HG02840 (cell line): Measurements from ENCODE around the gene DENND6B.

Experiments used
- ATAC-seq: cut with Tn5 transposase; IDR thresholded peaks from one replicate; pipeline ENCODE4 v1.9.1; 2021; ENCODE audit warnings: mild to moderate bottlenecking, moderate library complexity, moderate number of reproducible peaks; ENCODE audit not compliant: unreplicated experiment, low FRiP score

The DENND6B gene

DNA sequence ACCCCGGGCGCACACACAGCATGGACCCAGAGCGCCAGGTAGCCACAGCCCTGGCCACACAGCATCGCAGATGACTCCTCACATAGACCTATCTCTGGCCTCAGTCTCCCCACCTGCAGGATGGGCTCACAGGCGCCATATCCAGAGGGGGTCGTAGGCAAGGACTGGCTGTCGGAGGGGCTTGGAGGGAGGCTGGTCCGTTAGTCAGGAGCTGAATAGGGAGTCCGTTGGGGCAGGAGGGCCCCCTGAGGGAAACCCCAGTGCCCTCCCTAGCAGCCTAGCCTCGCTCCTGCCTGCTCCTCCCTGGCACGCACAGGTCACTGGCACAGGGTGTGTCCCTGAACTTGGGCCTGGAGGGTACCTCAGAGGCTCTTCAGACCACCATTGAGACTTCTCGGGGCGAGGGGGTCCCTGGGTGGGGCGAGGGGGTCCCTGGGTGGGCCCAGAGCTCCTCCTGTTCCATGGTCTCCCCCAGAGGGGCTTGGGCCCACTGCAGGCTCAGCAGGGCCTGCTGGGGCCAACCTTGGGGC is 21.4 kb downstream of the DENND6B start:
- no peak for ATAC-seq

DNA sequence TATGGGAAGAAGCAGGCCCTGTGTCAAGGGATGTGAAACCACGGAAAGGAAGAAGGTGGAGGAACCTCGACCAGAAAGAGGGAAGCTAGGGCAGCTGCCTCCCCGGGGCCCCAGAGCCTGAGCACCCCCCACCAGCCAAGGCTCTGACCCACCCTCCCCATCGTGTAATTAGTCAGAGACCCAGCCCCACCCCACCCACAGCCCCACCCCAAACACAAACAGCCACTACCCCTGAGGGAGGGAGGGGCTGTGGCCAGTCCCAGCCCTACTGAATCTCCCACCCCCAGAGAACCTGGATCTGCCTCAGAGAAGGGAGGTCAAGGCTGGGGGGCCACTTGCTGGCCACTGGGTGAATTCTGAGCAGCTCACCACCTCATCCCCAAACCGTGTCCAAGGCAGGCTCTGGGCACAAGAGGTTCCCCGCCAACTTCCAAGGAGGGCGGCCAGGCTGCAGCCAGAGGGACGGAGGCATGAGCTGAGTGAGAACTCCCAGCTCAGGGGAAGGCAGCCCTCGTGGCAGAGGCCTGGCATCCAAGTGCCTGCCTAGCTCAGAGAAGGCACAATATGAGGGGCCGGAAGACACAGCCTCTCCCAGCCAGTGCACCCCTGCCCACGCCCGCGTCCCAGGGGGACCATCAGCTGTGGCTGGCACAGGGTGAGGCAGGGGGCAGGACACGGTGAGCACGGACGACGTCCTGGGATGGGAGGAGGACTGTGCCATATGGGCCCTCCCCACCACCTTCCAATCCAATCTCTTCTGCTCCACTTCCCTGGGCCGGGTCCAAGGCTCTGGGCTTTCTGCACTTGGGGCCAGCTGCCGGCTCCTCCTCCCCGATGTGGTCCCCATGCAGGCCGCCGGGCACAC is 22.1 kb downstream of the DENND6B start:
- ATAC-seq, result no peak

DNA sequence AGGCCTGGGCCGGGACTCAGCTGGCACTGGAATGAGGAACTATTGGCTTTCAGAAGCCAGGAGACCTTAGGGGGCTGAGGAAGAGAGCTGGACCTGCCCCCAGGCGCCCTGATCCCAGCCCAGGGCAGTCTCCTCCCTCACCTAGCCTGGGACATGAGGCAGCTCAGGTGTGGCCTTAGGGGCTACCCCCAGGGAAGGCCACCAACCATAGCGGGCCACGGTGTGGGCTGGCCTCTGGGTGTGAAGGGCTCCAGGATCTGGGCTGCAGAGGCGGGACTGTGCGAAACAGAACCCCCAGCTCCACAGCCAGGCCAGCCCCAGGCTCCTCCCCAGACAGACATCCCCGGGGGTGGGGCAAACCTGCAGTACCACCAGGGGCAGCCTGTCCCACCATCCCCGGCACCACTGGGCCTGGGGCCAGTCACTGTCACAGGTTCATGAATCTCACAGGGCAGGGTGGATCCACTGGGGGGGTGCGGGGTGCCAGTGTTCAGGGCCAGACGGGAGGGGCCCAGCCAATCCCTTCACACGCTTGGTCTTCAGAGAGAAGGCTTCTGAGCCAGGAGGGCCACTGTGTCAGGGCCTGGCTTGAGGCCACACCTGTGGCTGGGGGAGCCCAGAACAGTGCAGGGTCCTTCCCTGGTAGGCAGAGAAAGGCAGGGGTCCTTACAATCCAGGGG is 22.8 kb downstream of the DENND6B start:
- ATAC-seq, result no peak

DNA sequence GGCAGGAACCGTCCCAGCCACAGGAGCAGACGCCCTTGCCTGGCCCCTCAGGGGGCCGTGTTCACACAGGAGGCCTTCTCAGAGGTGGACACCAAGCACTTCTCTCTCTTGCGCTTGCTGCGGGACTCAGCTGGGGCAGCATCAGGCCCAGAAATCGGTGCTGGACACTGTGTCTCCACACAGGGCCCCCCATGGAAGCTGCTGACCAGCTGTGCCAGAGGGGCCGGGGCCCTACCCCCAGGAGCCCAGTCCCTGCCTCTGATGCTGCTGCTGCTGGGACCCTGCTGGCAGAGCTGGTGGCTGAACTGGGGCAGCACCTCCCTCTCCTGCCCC is 23.3 kb downstream of the DENND6B start:
- no peak for ATAC-seq

DNA sequence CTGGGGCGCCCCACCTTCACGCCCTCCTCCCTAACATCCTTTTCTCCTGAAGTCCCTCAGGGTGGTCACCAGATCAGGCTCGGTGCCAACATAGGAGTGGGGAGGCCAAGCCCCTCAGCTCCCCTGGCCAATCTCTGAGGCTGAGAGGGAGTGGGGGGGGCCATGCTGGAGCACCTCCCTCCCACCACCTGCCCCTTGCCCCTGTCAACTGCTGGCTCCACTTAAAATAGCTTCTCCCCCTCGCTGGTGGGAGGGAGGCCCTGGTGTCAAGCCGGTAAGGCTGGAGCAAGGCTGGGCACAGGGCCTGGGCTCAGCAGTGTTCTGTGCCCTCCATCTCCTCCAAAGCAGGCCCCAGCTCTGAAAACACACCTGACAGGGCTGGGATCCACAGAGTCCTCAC is 24.2 kb downstream of the DENND6B start:
- ATAC-seq, result no peak

DNA sequence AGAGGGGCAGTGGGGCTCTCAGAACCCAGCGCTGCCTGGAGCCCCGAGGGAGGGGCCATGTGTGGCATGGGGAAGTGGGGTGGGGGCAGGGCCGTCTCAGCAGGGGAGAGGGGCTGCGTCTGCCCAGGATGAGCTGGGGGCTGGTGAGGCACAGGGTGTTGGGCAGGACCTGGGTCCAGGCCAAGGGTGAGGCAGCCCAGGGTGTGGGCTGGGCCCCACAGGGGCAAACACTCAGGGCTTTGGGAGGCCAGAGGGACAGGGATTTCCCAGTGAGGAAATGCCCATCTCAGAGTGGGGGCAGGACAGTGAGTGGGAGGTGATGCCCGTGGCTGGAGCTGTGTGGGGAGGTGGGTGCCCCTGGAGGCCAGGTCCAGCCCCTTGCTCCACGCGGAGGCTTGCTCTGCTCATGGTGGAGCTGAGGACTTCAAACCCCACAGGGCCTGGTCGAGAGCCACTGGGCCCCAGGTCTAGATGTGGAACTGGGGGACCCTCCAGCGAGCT is 24.7 kb downstream of the DENND6B start:
- ATAC-seq, result no peak

DNA sequence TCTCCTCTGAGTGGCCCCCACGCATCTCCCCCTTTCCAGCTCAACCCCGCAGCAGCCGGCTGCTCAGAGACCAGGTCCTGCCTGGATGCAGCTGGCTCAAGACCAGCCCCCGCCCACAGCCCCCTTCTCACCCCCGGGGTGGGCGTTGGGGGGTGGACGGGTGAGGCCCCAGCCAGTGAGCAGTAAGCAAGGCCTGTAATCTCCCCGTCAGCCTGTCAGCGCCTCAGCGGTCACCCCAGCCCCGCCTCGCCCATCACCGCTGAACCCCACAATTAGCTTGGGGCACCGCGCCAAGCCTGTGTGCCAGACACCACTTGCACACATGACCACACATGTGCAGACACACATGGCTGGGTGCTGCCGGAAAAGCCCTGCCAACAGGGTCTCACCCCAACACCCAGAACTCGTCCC is 25.2 kb downstream of the DENND6B start:
- ATAC-seq, result no peak

DNA sequence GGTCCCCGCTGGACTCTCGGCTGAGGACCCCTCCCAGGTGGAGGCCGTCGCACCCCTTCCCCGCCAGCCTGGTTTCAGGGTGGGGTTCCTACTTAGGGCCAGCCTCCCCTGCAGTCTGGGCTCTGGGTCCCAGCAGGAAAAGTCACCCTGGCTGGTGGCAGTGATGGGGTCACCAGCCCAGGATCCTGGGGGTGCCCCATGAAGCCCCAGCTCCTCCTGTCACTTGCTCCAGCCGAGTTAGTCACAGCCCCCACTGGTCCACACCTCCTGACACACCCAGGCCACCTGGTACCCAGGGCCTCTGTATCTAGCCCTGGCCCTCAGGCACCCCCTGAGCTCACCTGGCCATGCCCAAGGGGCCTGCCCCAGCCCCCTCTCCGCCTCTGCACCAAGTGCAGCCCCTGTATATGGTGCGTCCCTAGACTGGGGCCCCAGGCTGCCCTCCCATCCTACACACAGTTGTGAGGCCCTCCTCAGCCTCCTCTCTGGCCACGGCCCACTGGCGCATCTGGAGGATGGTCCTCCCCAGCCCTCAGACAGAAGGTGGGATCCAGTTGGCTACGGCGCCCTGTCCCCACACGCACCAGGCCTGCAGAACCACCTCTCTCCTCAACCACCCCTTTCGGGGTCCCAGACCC is 26.1 kb downstream of the DENND6B start:
- ATAC-seq, result no peak

DNA sequence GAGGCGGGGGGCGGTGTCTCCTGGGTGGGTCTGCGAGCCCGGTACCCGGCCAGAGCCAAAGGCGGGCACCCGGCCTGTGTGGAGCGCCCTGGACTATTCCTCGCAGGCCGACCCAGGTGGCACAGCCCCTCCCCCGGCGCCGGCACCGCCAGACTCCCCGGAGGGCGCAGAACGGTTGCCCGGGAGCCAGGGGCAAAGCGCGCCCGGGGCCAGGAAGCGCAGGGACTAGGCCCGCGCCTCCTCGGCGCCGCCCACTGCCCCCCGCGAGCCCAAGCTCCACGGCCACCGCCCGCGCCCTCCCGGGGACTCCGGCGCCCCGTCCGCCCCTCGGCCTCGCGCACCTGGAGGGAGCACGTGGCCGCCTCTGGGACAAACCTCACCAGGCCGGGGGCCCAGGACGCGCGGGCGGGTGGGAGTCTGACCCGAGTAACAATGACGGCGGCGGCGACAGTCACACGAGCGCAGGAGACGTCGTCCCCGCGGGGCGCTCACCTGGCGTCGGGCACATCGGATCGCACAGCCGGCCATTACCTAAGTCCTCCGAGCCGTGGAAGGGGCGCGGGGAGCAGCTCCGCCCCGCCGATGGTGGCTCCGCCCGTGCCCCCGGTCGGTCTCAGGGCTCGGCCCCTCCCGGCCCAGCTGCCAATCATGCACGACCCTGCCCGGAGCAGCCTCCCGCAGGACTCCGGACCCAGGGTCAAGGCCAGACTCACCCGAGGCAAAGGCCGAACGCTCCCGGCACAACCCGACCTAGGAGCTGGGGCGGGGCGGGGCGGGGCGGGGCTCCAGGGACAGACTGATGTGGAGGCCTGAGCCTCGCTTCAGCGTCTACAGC is 26.8 kb downstream of the DENND6B start:
- no peak for ATAC-seq

DNA sequence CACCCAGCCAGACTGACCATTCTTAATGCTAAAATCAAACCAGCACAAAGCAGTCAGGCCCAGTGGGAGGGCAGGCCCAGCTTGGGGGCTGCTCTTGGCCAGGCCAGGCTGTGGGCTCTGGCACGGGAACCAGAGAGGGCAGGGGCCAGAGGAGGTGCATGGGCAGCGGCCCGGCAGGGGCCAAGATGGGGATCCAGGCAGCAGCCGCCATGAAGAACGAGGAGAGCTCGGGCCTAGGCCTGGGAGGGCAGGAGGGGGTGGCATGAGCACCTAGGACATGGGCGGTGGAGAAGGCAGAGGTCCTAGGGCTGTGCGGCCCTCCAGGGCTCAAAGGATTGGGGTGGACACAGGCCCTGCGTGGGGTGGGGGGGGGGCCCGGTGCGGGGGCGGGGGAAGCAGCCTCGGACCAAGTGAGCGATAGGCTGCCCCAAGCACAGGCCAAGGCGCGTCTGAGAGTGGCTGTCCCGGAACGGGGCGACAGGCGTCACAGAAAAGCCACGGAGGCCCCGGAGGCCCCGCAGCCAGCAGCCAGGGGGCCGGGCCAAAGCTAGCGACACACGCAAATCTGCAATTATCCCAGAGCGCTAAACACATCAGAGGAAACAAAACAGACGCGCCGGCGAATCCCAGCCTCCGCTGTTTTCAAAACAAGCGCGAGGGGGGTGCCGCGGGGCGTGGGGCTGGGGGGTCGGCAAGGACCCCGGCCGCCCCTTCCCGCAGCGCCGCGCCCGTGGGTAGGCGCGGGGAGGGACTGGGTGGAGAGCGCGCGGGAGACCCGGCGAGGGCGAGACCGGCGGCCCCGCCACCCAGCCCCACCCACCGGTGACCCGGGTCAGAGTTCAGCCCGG is 27.7 kb downstream of the DENND6B start:
- no peak for ATAC-seq

DNA sequence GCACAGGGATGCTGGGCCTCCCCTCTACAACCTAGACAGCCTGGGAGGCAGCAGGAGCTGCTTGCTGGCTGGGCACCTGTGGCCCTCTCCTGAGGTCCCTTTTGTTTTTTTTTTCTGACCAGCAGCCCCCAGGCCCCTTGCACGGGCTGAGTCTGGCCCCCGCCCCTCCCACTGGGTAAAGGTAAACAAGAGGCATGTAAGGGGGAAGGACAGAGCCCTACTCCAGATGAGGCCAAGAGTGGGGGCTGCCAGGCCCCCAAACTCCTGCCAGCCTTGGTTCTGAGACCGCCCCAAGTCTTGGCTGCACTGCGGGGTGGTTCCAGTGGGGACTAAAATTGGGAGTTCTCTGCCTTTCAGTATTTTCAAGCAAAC is 28.6 kb downstream of the DENND6B start:
- ATAC-seq, result no peak

DNA sequence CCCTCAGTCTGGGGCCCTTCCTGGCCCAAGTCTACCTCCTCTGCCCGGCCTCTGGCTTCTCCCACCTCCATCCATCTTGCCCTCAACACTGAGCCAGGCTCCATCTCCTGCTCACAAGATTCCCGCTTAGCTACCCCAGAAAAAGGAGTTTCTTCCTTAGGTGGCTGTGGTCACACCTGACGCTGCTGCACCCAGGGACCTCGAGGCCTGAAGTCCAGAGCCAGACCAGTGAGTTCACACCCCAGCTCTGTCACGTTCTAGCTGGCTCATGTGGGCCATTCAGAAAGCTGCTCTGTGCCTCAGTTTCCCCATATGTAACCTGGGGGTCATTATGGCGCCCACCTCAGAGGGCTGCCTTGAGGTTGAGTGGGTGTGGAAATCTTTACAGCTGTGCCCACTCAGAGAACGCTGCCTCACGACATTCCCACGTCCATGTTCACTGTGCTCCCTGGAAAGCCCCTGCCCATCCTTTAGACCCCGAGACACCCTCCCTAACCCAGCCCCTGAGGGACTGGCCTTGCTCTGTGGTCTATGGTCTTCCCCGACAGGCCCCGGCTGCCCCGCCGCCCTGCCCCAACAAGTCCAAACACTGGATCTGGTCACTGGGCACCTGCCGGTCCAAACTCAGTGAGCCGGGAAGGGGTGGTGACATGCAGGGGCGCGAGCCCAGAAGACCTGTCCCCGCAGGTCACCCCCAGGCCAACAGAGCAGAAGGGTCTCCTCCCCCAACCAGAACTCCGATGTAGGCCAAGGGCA is 29.1 kb downstream of the DENND6B start:
- no peak for ATAC-seq

DNA sequence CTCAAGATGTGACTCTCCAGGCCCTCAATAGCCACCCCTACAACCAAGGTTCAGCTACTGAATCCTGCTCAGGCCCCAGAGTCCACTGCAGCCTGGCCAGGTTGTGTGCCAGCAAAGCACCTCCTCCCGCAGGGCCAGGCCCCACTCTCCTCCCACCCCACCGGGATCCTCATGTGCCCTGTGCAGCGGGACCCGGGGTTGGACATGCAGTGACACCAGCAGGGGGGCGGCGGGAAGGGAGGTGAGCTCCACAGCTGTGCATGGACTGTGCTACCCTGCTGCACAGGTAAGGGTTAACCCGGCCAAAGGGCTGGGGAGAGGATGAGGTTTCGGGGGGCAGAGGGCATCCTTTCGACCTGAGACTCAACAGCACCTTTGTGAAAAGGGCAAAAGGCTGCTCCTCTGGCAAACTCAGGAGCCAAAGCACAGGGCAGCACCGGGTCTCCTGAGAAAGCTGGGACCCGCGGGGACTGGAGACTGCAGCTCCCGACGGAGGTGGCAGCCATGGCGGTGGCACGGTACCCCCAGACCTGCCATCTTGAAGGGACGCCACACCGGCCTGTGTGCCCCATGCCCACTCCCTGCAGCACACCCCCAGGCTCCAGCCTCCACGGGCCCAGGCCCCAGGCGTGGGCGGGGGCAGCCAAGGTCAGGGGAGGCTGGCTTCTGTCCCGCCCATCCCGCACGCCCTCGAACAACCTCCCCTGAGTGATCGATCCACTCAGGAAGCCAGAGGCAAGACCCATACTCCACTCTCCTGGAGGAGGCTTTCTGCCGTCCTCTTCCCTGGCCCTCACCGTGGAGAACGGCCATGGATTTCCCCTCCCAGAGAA is 29.9 kb downstream of the DENND6B start:
- ATAC-seq, result no peak

DNA sequence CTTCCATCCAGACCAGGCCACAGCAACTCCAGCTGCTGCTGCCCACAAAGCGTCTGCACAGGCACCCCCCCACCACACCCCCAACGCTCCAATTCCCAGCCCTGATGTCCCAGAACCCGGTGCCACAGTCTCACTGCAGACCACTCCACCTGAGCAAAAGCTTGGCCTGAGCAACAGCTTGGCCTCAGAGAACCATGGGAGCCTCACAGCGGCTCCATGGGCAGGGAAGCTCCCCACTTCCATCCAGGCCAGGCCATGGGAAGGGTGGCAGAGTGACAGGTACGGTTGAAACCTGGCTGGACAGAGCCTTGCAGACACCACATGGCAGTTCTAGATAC is 32.5 kb downstream of the DENND6B start:
- no peak for ATAC-seq

DNA sequence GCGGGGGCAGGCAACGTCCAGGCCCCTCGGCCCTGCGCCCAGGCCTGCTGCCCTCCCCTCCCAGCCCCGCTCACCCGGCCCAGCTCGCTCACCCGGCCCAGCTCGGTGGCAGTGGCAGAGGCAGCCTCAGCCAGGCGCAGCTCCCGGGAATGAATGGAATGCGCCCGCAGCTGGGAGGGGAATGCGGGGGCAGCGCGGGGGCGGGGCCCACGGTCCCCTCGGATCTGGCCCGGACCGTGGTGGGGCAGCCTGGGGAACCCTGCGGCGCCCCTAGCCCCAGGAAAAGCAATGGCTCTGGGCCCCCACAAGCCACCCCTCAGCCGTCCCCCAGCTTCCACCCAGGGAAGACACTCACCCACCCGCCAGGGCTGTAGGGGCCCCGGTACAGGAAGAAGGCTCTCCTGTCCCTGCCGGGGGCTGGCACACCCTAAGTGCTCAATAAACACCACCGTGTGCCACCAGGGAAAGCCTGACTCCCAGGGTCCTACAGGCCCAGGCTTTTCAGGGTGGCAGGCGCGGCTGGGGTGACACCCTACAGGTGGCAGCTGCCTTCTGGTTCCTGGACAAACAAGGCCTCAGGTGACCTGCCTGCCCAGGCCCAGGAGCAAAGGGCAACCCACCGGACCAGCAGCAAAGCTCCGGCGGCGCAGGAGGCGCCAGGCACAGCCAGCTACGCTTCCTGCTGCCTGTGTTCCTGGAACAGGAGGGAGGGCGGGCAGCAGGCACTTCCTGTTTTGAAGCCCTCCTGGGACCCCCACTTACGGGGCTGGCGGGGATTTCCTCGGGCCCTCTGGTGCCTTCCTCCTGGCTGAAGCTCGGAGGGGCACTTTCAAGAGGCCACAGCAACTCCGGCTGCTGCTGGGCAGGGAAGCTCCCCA is 33.1 kb downstream of the DENND6B start:
- ATAC-seq, result no peak

DNA sequence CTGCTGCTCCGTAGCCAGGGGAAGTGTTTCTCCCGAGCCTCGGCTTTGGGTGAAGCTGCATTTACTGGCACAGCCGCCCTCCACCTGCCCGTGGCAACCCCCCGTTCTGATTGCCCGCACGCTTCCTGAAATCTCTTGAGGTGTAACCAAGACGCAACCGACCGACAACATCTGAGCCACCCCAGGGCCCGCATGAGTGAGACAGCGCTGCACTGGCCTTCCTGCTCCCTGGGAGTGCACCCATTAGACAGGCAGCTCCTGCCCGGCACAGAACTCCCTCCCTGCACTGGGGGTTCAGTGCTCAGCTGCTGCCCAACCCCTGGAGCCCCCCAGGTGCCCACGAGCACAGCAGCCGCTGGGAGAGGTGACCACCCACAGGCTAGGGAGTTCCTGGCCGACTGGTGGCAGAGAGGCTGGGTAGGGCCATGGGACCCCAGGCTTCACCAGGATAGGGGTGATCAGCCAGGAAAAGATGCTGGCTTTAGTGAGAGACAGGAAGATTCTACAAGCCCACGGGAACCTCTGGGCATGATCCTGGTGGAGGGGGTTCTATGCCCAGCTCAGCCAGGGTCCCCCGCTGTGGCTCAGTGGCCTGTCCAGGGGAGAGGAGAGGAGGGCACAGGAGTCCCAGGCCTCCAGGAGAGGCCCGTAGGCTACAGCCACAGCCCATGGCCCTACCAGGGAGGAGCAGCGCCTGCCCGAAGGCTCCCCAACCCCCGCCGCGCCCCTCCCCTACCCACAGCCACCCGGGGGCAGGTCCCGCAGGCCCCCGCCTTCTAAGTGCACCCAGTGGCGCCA is 34.0 kb downstream of the DENND6B start:
- ATAC-seq, result no peak
